ENCODE measurements around the gene KCNS1.
"Not testable (repeated sequence)": the region's sequence is repeated elsewhere in the genome, so short reads cannot be mapped to it uniquely, and the experiment has no call there.

The KCNS1 gene

DNA sequence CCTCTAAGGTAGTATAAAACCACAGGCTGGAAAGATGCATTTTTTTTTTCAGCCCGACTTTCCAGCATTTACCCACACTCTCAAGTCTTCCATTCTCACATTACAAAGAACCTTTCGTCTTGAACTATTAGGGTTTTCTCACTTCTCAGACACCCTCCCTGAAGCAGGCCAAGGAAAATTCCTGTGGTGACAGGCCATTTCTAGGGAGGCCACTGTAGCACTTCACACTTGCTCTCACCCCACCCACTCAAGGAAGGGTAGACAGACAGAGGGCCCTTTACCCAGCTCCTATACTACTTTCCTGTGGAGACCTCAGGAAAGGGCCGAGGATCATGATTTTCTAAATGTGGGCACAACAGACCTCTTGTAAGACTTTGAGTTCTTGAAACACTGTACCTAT lies 27.7 kb downstream of the KCNS1 start:
- DNase-seq = no peak

DNA sequence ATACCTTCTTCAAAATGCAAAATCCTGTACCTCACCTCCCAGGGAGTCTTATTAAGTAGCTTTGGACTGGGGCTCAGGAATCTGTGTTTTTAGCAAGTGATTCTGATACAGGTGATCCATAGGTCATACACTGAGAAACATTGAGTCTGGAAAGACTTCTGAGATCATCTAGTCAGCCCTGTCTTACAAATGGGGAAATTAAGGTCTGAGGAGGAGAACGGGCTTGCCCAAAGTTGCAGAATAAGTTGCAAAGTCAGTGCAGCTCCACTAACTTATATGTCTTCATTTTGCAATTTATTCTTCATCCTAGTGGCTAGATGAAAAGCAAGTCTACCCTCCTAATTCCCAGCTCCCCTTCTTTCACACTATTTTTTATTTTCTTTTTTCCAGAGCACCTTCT lies 28.9 kb downstream of the KCNS1 start:
- no peak for DNase-seq

DNA sequence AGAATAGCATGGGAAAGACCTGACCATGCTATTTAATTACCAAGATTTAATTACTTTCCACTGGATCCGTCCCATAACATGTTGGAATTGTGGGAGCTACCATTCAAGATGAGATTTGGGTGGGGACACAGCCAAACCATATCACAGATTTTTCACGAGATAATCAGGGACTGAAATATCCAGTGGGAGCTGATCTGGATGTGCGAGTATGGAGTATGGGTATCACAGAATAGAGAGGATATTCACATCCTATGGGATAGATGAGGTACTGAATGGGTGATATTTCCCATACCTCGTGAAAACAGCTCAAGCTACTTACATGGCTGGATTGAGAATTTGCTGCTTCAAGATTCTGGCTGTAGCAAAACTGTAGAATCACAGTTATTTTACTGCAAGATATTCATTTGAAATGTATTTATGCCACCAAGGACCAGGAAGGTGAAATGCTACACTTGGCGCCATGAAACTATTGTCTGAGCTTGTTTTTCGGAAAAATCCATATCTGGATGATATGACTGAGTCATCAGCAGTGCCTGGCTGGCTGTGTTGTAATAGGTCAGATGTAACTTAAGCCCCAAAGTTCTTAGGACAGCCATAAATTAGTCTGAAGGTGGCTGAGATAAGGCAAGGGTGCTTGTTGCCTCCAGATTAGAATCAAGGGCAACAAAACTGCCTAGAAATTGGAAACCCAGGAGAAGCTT lies 29.8 kb downstream of the KCNS1 start:
- DNase-seq = no peak

DNA sequence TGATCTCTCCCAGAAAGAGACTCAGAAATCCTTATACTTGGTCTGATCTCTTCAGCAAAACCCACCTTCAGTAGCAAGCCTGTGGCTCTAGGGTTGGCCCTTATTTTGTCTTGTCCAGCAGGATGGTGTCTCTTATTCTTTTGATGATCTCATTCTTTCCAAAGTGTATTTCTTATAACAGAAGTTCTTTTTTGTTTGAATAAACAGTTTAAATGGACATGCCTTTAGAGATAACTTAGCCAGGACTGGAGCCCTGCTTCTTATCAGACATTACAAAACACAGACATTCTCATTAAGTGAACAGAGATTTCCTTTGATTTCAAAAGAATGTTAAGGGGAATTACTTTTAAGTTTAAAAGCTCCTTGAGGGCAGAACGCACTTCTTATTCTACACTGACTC lies 31.7 kb downstream of the KCNS1 start:
- no peak for DNase-seq

DNA sequence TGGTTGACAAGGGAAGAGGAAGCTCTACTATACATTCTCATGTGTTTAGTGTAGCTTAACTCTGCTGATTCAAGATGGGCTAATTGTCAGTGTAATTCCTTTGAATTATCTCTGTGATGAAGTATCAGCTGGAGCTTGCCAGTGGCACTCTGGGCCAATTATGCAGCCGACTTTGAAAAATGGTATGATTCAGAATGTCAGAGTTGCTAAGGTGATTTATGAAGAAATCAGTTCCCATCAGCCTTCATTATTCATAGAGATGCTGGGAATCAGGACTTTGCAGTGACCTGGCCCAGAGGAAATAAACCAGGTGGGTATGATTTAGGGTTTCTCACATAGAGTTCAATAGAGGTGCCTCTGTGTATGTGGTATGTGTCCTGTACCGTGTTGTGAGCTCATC lies 33.4 kb downstream of the KCNS1 start:
- no peak for DNase-seq

DNA sequence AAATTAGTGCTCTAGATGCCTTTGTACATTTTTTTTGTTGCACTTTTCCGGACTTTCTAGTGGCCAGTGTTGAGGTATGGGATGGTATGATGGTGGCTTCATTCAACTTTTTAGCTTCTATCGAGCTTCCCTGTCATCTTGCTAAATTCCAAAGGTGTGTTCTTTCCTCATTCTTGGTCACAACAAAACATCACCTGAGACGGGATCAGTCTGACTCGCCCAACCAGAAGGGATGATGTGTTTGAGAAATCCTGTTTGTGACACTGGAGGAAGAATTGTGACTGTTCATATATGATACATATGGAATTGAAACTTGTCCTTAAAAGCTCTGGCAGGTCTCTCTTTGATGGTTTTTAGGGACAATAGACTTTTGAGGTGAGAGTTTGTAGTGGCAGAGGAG lies 33.8 kb downstream of the KCNS1 start:
- no peak for DNase-seq

DNA sequence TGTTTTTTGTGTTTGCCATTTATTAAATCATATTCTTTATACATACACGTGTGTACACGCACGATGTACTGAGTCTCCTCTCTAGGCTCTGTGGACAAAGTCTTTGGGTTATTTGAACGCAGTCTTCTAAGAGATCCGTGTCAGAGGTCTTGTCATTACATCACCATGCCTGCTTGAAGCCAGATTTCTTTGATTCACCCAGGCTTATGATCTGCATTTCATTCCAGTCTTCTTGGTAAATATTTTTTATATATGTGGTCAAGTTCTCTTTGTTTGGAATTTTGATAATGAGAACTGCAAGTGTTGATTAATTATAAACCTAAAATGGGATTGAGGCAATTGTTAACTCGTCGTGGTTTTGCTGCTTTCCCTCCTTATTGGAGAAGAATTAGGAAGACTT lies 34.6 kb downstream of the KCNS1 start:
- DNase-seq = no peak

DNA sequence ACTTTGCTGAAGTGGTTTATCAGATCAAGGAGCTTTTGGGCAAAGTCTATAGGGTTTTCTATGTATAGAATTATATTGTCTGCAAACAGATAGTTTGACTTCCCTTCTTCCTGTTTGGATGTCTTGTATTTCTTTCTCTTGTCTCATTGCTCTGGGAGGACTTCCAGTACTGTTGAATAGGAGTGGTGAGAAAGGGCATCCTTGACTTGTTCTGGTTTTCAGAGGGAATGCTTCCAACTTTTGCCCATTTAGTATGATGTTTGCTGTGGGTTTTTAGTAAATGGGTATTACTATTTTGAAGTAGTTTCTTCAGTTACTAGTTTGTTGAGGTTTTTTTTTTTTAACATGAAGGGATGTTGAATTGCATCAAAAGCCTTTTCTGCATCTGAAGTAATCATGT lies 36.1 kb downstream of the KCNS1 start:
- DNase-seq = no peak

DNA sequence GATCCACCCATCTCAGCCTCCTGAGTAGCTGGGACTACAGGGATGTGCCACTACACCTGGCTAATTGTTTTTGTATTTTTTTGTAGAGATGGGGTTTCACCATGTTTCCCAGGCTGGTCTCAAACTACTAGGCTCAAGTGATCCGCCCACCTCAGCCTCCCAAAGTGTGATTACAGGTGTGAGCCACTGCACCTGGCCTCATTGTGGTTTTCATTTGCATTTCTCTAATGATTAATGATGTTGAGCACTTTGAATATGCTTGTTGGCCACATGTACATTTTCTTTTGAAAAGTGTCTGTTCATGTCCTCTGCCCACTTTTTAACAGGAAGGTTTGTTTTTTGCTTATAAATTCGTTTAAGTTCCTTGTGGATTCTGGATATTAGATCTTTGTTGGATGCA lies 37.8 kb downstream of the KCNS1 start:
- DNase-seq = not testable (repeated sequence)

DNA sequence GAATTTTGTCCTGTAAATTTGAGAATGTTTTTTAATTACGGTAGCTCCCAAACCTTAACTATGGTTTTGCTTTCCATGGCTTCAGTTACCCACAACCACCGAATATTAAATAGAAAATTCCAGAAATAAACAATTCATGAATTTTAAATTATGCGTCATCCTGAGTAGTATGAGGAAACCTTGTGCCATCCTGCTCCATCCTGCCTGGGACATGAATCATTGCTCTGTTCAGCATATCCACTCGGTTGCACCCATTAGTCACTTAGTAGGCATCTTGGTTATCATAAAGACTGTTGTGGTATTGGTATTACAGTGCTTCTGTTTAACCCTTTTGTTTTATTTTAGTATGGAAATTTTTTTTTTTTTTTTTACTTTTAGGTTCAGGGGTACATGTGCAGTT lies 39.7 kb downstream of the KCNS1 start:
- DNase-seq = no peak

DNA sequence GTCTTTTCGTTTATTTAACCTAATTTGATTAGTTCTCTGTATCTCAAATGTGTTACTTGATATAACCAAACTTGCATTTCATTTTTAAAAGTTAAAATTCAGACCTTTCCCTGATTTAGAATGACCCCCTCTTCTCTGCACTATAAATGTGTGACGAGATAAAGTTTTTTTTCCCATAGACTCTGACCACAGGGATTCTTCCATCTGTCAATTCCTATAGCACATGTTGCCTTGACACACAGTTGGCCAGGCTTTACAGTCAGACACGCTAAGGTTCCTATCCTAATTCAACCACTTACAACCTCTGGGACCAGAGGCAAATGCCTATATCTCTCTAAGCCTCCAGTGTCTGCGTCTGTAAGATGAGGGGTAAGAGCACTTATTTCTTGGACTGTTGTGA lies 40.6 kb downstream of the KCNS1 start:
- DNase-seq = no peak

DNA sequence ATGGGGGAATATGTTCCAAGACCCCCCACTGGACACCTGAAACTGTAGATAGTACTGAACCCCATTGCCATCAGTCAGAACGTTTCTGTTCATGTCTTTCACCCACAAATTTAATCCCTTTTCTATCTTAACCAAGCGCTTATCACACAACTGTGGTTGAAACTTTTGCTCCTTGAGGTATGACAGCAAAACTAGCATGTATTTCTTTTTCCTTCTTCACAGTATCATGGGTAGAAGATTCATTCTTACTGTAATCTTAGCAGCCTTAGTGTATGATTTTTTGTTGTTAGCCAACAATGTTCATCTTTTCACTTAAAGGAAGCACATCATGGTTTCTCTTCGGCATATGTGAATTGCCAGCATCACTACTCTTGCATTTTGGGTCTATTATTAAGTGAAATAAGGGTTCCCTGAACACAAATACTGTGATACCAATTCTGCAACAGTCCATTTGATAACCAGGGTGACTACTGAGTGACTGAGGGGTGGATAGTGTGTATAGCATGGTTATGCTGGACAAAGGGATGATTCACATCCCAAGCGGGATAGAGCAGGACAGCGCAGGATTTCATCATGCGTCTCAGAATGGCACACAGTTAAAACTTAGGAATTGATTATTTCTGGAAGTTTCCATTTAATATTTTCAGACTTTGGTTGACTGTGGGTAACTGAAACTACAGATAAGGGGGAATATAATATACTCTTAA lies 41.8 kb downstream of the KCNS1 start:
- DNase-seq = no peak

DNA sequence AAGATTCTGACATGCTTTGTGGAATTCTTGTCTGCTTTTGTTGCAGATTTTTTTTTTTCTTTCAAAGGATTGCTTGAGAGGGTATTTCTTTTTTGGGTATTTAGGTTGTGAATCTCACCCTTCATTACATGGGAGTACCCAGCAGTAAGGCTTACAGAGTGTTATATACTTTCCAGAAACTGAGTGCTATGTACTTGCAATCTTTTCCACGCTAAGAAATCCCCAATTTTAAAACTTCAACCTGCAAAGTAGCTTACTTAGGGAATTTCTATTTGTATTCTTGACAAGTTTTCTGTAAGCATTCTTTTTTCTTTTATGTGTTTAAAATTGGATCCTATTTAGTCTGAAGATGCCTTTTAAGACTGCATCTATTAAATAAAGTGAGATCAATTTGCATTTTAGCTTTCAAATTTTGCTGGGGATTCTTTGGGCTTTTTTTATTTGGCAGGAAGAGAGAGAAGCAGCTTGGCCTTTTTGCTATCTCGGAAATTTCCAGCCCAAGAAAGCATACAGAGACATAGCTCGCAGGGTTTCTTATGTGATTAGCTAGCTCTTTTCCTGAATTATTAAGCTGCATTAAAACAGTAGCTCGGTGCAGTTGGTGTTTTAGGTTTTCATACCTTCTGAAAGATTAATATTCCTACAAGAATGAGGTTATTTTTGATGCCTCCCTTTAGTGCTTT lies 42.6 kb downstream of the KCNS1 start:
- no peak for DNase-seq

DNA sequence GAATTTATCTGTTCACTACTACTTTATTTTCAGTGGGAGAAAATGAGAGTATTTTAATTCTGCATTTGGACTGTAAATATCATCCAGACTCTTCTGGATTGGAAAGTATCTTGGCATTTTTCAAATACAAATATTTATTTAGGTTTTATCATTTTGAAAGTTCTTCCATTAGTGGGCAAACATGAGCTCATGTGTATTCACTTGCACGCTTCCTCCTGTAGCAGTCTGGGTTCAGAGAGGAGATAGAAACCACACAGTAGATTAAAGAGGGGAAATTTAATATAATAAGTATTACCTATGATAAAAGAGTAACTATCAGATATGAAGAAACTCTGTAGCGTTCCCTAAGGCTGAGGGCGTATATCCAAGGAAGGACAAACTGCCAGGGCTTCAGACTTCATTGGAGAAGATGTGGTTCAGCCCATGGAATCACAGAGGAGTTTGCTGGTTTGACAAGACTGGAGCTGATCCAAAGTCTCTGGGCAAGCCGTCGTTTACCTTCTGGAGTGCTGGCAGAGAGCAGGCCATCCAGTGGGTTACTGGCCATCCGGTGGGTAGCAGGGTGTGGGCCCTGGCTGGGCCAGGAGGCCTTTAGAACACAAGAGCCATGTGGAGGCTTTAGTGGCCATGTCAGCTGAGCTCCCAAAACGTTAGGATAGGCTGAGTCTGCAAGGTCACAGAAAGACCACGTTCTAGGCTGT lies 44.3 kb downstream of the KCNS1 start:
- no peak for DNase-seq

DNA sequence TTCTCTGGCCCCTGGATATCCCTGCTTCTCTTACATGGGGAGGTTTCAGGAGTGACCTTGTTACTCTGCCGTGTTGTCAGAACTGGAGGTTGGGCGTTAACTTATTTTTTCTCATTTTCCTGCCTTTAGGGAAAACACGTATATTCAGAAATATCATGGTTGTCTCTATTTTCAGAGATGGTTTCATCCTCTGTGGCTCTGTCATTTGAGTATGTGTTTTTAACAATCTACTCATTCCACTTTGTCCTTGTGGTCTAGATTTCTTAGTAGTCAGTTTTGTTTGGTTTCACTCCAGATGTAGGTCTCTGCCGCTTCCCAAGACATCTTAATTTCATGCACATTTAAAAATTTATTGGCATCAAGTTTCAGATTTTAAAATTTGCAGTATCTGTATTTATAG lies 45.9 kb downstream of the KCNS1 start:
- DNase-seq = no peak

DNA sequence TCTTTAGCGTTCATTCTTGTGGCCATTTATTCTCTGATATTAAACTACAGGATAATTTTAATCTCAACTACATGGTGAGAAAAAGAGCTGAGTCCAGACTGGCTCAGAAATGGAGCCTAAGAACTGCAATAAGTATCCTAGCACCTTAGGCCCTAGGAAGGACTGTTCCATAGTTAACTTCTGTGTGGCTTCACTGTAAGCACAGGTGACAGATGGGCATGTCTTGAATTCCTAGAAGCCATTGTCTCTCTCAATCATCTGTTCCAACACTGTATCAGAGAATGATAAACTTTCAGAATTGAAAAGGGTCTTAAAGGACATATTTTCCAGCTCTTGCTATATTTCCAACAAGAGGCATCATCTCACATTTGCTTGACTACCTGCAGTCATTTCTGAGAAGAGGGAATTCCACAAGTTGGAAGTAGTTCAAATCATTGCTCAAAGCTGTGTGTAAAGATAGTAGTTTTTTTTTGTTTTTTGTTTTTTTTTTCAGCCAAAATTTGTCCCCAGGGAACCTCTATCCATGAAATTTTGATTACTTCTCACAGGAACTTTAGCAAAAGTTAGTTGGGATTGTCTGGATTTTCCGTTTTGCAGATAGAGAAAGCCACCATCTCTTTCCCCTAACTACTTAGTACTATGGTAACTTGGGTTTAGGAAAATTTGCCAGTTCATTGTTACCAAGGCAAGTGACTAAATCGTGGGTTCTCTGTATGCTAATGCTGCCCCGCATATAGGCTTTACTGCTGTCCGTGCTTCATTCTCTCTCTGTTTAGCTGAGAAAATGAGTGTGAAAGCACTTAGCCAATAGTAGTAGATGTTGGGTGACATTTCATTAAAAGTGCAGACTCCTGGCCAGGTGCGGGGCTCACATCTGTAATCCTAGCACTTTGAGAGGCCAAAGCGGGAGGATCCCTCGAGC lies 47.2 kb downstream of the KCNS1 start:
- no peak for DNase-seq

DNA sequence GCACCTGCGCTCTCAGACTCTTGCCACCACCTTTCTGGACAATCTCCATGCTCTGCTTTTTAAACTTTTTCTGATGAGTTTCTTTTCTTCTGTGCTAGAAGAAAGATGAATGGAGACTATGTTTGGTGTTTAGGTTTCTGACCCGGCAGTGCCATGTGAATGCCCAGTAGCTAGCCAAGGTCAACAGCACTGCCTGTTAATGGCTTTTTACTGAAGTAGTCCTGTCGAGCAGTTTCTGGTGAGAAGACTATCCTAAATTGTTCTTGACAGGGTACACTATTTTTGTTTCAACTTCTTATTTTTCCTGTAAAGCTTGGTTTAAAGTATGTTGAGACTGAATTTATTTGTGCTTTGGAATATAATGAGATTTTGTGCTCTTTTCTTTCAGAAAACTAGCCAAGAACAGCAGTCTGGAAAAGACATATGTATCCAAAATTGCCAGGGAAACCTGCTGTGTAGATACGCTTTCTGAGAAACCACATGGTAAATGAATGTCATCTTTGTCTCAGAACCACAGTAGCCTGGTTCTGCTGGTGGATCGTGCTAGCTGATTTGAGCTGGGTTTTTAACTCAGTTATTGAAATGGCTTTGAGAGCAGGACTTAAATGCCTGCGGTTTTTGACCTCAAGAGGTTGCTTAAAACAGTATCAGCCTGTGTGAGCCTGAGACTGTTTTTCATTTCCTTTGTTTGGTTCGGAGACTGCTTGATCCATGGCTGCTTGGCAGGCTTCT lies 48.1 kb downstream of the KCNS1 start:
- DNase-seq = no peak

DNA sequence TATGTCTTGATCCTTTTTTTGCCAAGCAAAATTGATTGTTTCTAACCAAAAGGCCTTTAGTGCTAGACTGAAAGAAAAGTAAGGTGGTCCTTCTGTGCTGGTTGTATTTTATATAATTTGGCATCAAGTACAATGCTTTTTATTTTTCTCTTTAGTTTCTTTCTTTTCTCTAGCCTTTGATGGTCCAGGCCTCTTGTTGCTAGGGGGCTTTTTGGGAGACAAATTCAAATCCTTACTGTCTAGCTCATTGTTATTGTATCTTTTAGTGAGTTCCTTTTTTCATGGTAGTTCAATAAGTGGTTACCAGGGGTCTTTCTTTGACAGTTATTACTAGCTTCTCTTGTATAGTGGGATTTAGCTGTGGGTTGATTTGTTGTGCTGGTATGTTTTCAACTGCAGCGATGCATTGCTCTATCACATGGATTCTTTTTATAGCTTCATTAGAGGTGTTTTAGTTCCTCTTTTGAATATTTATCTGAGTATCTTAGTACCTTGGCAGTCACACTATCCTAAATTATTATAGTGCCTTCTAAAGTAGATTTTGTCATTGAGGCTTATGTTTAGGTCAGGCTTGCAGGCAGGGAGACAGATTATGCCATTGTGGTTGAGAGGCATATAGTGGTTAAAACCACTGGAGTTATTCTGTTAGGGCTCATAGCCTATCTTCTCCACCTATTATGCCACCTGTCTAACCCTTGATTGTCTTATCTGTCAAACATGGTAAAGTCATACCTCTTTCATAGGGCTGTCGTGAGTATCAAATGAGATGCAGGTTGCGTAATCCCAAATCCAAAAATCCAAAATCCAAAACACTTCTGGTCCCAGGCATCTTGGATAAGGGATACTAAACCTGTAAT lies 49.5 kb downstream of the KCNS1 start:
- no peak for DNase-seq

DNA sequence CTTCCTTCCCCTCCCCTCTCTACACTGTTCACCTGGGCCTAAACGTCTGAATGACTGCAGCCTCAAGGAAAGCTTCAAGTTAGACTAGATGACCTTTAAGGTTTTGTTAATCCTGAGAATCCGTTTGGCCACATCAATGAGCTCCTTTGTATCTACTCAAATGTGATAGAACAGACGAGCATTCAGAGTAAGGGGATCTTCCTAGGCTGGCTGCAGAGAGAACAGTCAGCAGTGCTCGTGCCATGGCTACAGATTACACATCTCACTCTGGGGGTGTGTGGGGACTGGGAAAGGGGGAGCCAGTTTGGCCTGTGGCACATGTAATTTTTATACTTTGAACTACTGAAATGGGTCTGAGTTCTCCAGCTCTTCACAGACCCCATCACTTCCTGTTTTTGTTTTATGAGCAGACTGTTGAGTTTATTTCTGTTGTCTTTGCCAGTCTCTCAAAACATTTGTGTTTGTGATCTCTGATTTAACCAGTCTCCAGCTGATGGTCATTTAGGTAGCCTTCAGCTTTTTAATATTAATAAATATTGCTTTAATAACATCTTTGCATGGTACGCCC lies 50.9 kb downstream of the KCNS1 start:
- DNase-seq = no peak

DNA sequence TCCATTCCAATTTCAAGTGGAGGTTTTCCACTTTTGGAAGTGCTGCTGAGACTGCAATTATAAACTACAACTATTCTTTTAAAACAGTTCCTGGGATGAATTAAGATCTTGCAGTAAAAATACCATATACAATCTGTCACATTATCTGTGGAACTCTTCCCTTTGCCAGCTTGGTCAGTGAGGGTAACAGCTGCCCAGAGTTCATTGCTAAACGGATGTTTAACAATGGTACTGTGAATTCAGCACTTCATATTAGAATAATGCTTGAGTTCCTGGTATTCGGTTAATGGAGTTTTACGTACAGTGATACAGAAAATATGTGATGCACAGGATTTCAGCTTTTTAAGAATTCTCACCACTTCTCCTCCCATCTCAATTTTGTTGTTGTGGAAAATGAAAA lies 51.5 kb downstream of the KCNS1 start:
- DNase-seq = no peak

Data from NCI-H1105 treated with DMSO at 0.1 percent for 48 hours (cell line).